Measurements from ENCODE around the gene FIGLA. TPM values are rescaled to one million over a fixed set of nuclear protein-coding genes. Genes with fewer than 3 reads are reported as not detected.

FIGLA gene
- total RNA-seq, 1 experiment from 2014 or later = not detected

DNA sequence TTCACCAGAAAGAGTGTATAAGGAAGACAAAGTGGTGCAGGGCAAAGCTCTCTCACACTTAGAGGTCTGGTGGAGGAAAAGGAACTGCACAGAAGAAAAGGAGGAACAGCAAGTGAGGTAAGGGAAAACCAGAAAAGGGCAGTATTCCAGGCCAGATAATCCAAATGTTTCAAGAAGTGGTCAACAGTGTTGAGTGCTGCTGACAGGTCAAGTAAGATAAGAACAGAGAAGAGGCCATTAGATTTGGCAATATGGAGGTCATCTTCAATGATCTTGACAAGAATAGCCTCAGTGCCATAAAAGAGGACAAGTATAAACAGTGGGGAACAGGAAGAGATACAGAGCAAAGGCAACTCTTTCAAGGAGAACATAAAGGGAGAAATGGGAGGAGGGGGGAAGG lies 37.4 kb downstream of the FIGLA start:
- Histone ChIP-seq H2AFZ (ENCODE audit: low read length) (no peak overlapping the region), H3K23me2 (ENCODE audit: insufficient read length, low read depth, low read length, poor library complexity, severe bottlenecking) (no peaks in the 10 kb centered on the region), H2BK5ac (ENCODE audit: insufficient read length, low read length) (no peak overlapping the region), H3K4me2 (ENCODE audit: insufficient read depth, insufficient read length, low read length) (no peak overlapping the region), H3K27ac (ENCODE audit: insufficient read length, low read depth, low read length) (no peak overlapping the region), H3T11ph (ENCODE audit: low read length) (no peak overlapping the region), H4K20me1 (ENCODE audit: control insufficient read depth, insufficient read depth, insufficient read length) (peaks cover 3% of the 10 kb centered on the region), H3K4me1 (ENCODE audit: insufficient read depth, low read length) (peaks cover 23% of the 10 kb centered on the region; the same call in 1 of the 2 replicates), H3K79me2 (ENCODE audit: insufficient read depth, low read length) (peaks cover 69% of the 10 kb centered on the region; the same call in 1 of the 2 replicates), H3K23ac (ENCODE audit: insufficient read length, low read depth, low read length) (no peak overlapping the region), H3K18ac (ENCODE audit: insufficient read length, low read depth, low read length) (no peak overlapping the region), H2BK12ac (ENCODE audit: insufficient read length, low read depth, low read length) (no peak overlapping the region), H2AK5ac (ENCODE audit: insufficient read length, low read length) (no peak overlapping the region), H3K27me3 (ENCODE audit: insufficient read depth, low read length) (no peaks in the 10 kb centered on the region), H3K4ac (ENCODE audit: low read depth, low read length) (no peak overlapping the region), H3K9me3 (ENCODE audit: control insufficient read depth, low read depth, low read length) (no peaks in the 10 kb centered on the region), H3K56ac (ENCODE audit: insufficient read length, low read depth, low read length) (no peak overlapping the region), H2BK20ac (ENCODE audit: low read depth, low read length, poor library complexity, severe bottlenecking) (no peak overlapping the region), H4K8ac (replicated peaks; ENCODE audit: insufficient read length, low read depth, low read length) (no peak overlapping the region), H3K14ac (ENCODE audit: insufficient read depth, low read length) (no peak overlapping the region), H2BK15ac (ENCODE audit: low read depth, low read length) (no peak overlapping the region), H3K9ac (ENCODE audit: extremely low read depth, insufficient read length, low read length) (no peak overlapping the region), H3K79me1 (ENCODE audit: insufficient read depth, low read depth, low read length, poor library complexity, severe bottlenecking) (no peaks in the 10 kb centered on the region), H2BK120ac (ENCODE audit: low read depth, low read length, poor library complexity, severe bottlenecking) (no peak overlapping the region), H4K5ac (ENCODE audit: insufficient read length, low read depth, low read length) (no peak overlapping the region), H4K91ac (ENCODE audit: insufficient read length, low read depth, low read length) (no peak overlapping the region)
- DNase-seq = no peak
- Mint-ChIP-seq H3K4me1 (peaks cover 29 to 37% of the 10 kb centered on the region in 2 experiments), H3K36me3 (ENCODE audit: insufficient read depth in 1 of 3, low read depth in 3 of 3) (peaks cover 0 to 9% (median 2%) of the 10 kb centered on the region in 3 experiments; a peak in 3 of 7 replicates), H3K9me3 (no peaks in the 10 kb centered on the region), H3K27ac (no peak overlapping the region), H3K27me3 (ENCODE audit: low read depth) (no peaks in the 10 kb centered on the region), H3K4me3 (no peak overlapping the region)
- TF ChIP-seq, protein P1, sequence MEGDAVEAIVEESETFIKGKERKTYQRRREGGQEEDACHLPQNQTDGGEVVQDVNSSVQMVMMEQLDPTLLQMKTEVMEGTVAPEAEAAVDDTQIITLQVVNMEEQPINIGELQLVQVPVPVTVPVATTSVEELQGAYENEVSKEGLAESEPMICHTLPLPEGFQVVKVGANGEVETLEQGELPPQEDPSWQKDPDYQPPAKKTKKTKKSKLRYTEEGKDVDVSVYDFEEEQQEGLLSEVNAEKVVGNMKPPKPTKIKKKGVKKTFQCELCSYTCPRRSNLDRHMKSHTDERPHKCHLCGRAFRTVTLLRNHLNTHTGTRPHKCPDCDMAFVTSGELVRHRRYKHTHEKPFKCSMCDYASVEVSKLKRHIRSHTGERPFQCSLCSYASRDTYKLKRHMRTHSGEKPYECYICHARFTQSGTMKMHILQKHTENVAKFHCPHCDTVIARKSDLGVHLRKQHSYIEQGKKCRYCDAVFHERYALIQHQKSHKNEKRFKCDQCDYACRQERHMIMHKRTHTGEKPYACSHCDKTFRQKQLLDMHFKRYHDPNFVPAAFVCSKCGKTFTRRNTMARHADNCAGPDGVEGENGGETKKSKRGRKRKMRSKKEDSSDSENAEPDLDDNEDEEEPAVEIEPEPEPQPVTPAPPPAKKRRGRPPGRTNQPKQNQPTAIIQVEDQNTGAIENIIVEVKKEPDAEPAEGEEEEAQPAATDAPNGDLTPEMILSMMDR (conservative IDR thresholded peaks at IDR 0.05) = no peak

Data from H9 (cell line).